ENCODE measurements around the gene PKD2L2.
"Not testable (repeated sequence)": the region's sequence is repeated elsewhere in the genome, so short reads cannot be mapped to it uniquely, and the experiment has no call there.

PKD2L2 gene

GRCh38 chr5:137960819-137961218, 71.6 kb downstream of the PKD2L2 start:
- no peaks in the 10 kb centered on the region for H3K4me1 ChIP-seq
- H3K36me3 ChIP-seq, result peaks cover 11 to 44% (median 41%) of the 10 kb centered on the region in 3 donors
- no peak for DNase-seq
- H3K4me3 ChIP-seq, result no peak overlapping the region
- TF ChIP-seq CTCF (IDR thresholded peaks at IDR 0.05), result no peak
- H3K9me3 ChIP-seq, result no peaks in the 10 kb centered on the region
- no peaks in the 10 kb centered on the region for H3K27me3 ChIP-seq
- intact Hi-C loops (cut with DNase I; ENCODE audit: low total_unique reads), result no loop called here
- no peak overlapping the region for H3K27ac ChIP-seq

- H3K4me3 ChIP-seq; DNase-seq; intact Hi-C loops (cut with DNase I; ENCODE audit: low total_unique reads); H3K4me1 ChIP-seq; H3K27me3 ChIP-seq; H3K9me3 ChIP-seq; H3K27ac ChIP-seq: not testable (repeated sequence)
- peaks cover 15 to 34% (median 19%) of the 10 kb centered on the region in 3 donors for H3K36me3 ChIP-seq
These were observed 81.1 kb downstream of the PKD2L2 start for GRCh38 chr5:137970384-137970783.

GRCh38 chr5:137975208-137975607, 86.0 kb downstream of the PKD2L2 start:
- Histone ChIP-seq H3K4me1 (no peaks in the 10 kb centered on the region), H3K27me3 (no peaks in the 10 kb centered on the region), H3K36me3 (peaks cover 11 to 24% (median 24%) of the 10 kb centered on the region in 3 donors), H3K27ac (no peak overlapping the region), H3K4me3 (no peak overlapping the region), H3K9me3 (no peaks in the 10 kb centered on the region)
- TF ChIP-seq CTCF (IDR thresholded peaks at IDR 0.05), result no peak
- no peak for DNase-seq
- intact Hi-C loops (cut with DNase I; ENCODE audit: low total_unique reads), result no loop called here

GRCh38 chr5:137989419-137989818, 100.2 kb downstream of the PKD2L2 start:
- peaks cover 3 to 17% (median 8%) of the 10 kb centered on the region in 3 donors for H3K36me3 ChIP-seq
- H3K27ac ChIP-seq, result no peak overlapping the region
- DNase-seq, result no peak
- H3K4me3 ChIP-seq, result no peak overlapping the region
- no peaks in the 10 kb centered on the region for H3K9me3 ChIP-seq
- no peak for TF ChIP-seq CTCF (IDR thresholded peaks at IDR 0.05)
- no peaks in the 10 kb centered on the region for H3K4me1 ChIP-seq
- intact Hi-C loops (cut with DNase I; ENCODE audit: low total_unique reads), result no loop called here
- H3K27me3 ChIP-seq, result no peaks in the 10 kb centered on the region

Data from tibial artery (tissue), 4 donors.